GM23338 (cell line): Measurements from ENCODE around the gene FAM53B. TPM values are rescaled to one million over a fixed set of nuclear protein-coding genes. Genes with fewer than 3 reads are reported as not detected.

ENCODE experiments used
- ATAC-seq: fragments of 200-7000 bp; cut with Tn5 transposase; 3 replicates; pipeline ENCODE4 v1.9.1; 2020
- DNase-seq: peaks from one replicate; pipeline ENCODE4 v3.0.0-alpha.2; 2015; ENCODE audit warnings: low spot score
- H2AFZ ChIP-seq: fragments of 200-600 bp; sonication (generic); 2 replicates; pipeline ENCODE4 v1.8.0; 2016; ENCODE audit warnings: antibody characterized with exemption, mild to moderate bottlenecking, moderate library complexity
- H3F3A ChIP-seq: fragments of 200-600 bp; sonication (generic); replicated peaks from 2 replicates; pipeline ENCODE4 v1.8.0; 2017; ENCODE audit warnings: antibody characterized with exemption, mixed run types, low read depth
- H3K27ac ChIP-seq: fragments of 200-600 bp; sonication (generic); 2 replicates; pipeline ENCODE4 v1.6.1; 2016; ENCODE audit warnings: low read depth
- H3K27me3 ChIP-seq: fragments of 200-600 bp; sonication (generic); 2 replicates; pipeline ENCODE4 v1.8.0; 2016; ENCODE audit warnings: mild to moderate bottlenecking, mixed run types, moderate library complexity; ENCODE audit not compliant: insufficient read depth
- H3K36me3 ChIP-seq: fragments of 200-600 bp; sonication (generic); 2 replicates; pipeline ENCODE4 v1.8.0; 2016; ENCODE audit warnings: mild to moderate bottlenecking; ENCODE audit not compliant: insufficient read depth
- H3K4me1 ChIP-seq: fragments of 200-600 bp; sonication (generic); 2 replicates; pipeline ENCODE4 v1.8.0; 2016; ENCODE audit warnings: mild to moderate bottlenecking, moderate library complexity; ENCODE audit not compliant: insufficient read depth
- H3K4me2 ChIP-seq: fragments of 200-600 bp; sonication (generic); 2 replicates; pipeline ENCODE4 v1.7.1; 2017; ENCODE audit warnings: mixed run types
- H3K4me3 ChIP-seq: fragments of 200-600 bp; sonication (generic); 2 replicates; pipeline ENCODE4 v1.6.1; 2016; ENCODE audit warnings: mixed run types
- H3K79me2 ChIP-seq: fragments of 200-600 bp; sonication (generic); replicated peaks from 2 replicates; pipeline ENCODE4 v1.8.0; 2017; ENCODE audit warnings: mild to moderate bottlenecking; ENCODE audit not compliant: insufficient read depth
- H3K9me2 ChIP-seq: fragments of 200-600 bp; sonication (generic); 2 replicates; pipeline ENCODE4 v1.8.0; 2017; ENCODE audit not compliant: insufficient read depth
- H4K20me1 ChIP-seq: fragments of 200-600 bp; sonication (generic); replicated peaks from 2 replicates; pipeline ENCODE4 v1.8.0; 2017; ENCODE audit warnings: mild to moderate bottlenecking; ENCODE audit not compliant: insufficient read depth
- H3K27ac Mint-ChIP-seq: 2 replicates; pipeline ENCODE4 v1.8.0; 2020; ENCODE audit warnings: inconsistent platforms, mild to moderate bottlenecking, moderate library complexity, mixed read lengths
- H3K27me3 Mint-ChIP-seq: 3 replicates; pipeline ENCODE4 v1.8.0; 2022; ENCODE audit warnings: low read depth, mild to moderate bottlenecking, moderate library complexity, mixed read lengths, inconsistent platforms; ENCODE audit not compliant: insufficient read depth, poor library complexity
- H3K36me3 Mint-ChIP-seq: 3 replicates; pipeline ENCODE4 v1.8.0; 2021; ENCODE audit warnings: low read depth, mild to moderate bottlenecking, inconsistent platforms, moderate library complexity, mixed read lengths
- H3K4me1 Mint-ChIP-seq: 3 replicates; pipeline ENCODE4 v1.8.0; 2020; ENCODE audit warnings: mild to moderate bottlenecking, inconsistent platforms, mixed read lengths
- H3K4me3 Mint-ChIP-seq: 3 replicates; pipeline ENCODE4 v1.8.0; 2021; ENCODE audit warnings: moderate library complexity, mild to moderate bottlenecking, inconsistent platforms, mixed read lengths
- H3K9me3 Mint-ChIP-seq: 3 replicates; pipeline ENCODE4 v1.8.0; 2020; ENCODE audit warnings: moderate library complexity, mild to moderate bottlenecking, inconsistent platforms, mixed read lengths
- CREB1 ChIP-seq: fragments of 250-450 bp; sonication (Bioruptor Pico); IDR thresholded peaks from 2 replicates; pipeline ENCODE4 v1.5.0; 2020; ENCODE audit warnings: low read depth, mild to moderate bottlenecking, moderate library complexity
- JUNB ChIP-seq: IDR thresholded peaks from one replicate; pipeline ENCODE4 v1.6.1; 2016; ENCODE audit warnings: antibody characterized with exemption; ENCODE audit not compliant: unreplicated experiment
- NANOG ChIP-seq: IDR thresholded peaks from 2 replicates; pipeline ENCODE4 v1.6.1; 2016; ENCODE audit warnings: antibody characterized with exemption, borderline replicate concordance
- ZNF331 ChIP-seq: fragments of 250-450 bp; sonication (Bioruptor Pico); IDR thresholded peaks from 2 replicates; pipeline ENCODE4 v1.5.0; 2020; ENCODE audit warnings: low read depth, mild to moderate bottlenecking, moderate library complexity
- polyA plus RNA-seq: library from polyadenylated mRNA; unstranded; fragments of >200 nt; fragmentation: Nextera tagmentation; extraction: Ambion mirVana; gene quantifications from 2 replicates; pipeline ENCODE4 v1.2.1, GENCODE V29; 2016
- total RNA-seq: library from RNA; depleted of rRNA; stranded (reverse); fragments of >200 nt; shearing (Covaris generic); gene quantifications from 2 replicates; pipeline ENCODE4 v1.2.3, GENCODE V29; 2014
- TF ChIP-seq, protein P1 (sequence below): IDR thresholded peaks from 2 replicates; pipeline ENCODE4 v1.6.1; 2016; ENCODE audit warnings: antibody characterized with exemption
- TF ChIP-seq, protein P2 (sequence below): IDR thresholded peaks from one replicate; pipeline ENCODE4 v1.6.1; 2018; ENCODE audit warnings: antibody characterized with exemption; ENCODE audit not compliant: unreplicated experiment

The FAM53B gene
- total and polyA plus RNA-seq, 2 experiments from 2014 or later = 3.0 to 20.3 TPM

DNA sequence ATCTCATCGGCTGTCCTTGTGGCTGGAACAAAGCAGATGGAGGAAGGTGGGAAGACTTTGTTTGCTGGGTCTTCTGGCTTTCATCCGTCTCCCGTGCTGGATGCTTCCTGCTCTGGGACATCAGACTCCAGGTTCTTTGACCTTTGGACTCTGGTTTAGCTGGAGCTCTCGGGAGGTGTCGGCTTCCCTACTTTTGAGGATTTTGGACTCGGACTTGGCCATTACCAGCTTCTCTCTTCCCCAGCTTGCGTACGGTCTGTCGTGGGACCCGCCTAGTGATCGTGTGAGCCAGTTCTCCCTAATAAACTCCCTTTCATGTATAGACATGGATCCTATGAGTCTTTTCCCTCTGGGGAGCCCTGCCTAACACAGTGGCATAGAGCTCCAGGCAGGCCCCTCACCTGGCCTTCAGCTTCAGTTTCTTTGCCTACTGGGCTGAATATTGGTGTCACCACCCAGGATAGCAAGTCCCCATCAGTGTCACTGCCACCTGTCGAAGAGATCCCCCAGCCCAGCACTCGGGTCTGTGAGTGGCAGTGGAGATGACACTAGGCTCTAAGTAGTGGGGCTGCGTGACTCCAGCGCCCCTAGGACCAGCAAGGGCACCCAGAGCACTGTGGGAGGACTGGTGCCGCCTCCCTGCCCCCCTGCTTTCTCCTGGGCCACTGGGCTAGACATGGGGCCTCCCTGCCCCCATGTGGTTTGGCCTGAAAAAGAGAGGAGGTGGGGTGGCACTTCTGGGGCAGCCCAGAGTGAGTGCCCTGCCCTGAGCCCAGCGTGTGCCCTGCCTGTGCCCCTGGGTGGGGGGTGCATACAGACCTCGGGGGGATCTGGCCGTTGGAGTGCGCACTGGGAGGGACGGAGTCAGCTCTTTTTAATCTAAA lies 147.0 kb downstream of the FAM53B start:
- no peaks in the 10 kb centered on the region for H3K79me2 ChIP-seq

DNA sequence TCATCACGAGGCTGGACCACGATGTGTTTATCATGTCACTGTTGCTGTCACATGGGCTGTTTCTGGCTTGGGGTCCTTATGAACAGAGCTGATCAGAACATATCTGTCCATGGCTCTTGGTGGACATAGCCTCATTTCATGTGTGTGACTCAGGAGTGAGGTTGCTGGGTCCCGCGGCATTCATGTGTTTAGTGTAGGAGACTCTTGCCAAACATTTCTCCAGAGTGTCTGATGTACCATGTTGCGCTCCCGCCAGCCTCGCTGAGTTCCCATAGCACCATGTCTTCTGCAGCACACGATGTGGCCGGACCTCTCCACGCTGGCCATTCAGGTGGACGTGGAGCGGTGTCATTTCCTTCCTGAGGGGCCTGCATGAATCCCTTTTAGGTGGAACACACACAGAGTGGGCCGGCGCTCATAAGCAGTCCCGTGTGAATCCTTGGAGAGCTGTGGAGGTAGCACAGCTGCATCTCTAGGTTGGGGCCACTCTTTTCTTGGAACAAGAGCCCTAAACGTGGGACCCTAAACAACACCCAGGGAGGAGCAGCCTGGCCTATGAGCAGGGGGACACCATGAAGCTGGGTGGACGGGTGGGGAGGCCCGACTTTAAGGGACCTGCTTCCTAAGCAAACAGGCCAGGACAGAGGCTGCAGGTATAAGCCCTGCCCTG lies 147.9 kb downstream of the FAM53B start:
- Histone ChIP-seq H3K27me3 (no peaks in the 10 kb centered on the region), H3K4me1 (no peaks in the 10 kb centered on the region), H3F3A (no peaks in the 10 kb centered on the region), H3K4me2 (no peak overlapping the region), H3K9me2 (no peaks in the 10 kb centered on the region), H3K27ac (no peak overlapping the region), H3K4me3 (no peak overlapping the region), H3K79me2 (no peaks in the 10 kb centered on the region), H2AFZ (no peak overlapping the region), H4K20me1 (no peaks in the 10 kb centered on the region; the same call in 1 of the 2 replicates), H3K36me3 (no peaks in the 10 kb centered on the region)
- Mint-ChIP-seq H3K4me1 (no peaks in the 10 kb centered on the region), H3K27ac (no peak overlapping the region), H3K9me3 (no peaks in the 10 kb centered on the region; the same call in 2 of the 3 replicates), H3K27me3 (peaks cover 7% of the 10 kb centered on the region), H3K4me3 (no peak overlapping the region), H3K36me3 (no peaks in the 10 kb centered on the region; the same call in 2 of the 3 replicates)
- TF ChIP-seq JUNB (no peak), NANOG (no peak)
- DNase-seq (no peak), ATAC-seq (no peak)

More for the DNA sequence above, 147.0 kb downstream of the FAM53B start:
- Histone ChIP-seq H3K9me2 (no peaks in the 10 kb centered on the region), H2AFZ (no peak overlapping the region), H4K20me1 (no peaks in the 10 kb centered on the region; the same call in 1 of the 2 replicates), H3K4me3 (no peak overlapping the region), H3K27me3 (no peaks in the 10 kb centered on the region), H3K4me1 (no peaks in the 10 kb centered on the region), H3K36me3 (no peaks in the 10 kb centered on the region), H3F3A (no peaks in the 10 kb centered on the region), H3K4me2 (no peak overlapping the region), H3K27ac (no peak overlapping the region)
- H3K27me3 Mint-ChIP-seq = peaks cover 9% of the 10 kb centered on the region
- no peak overlapping the region for H3K27ac Mint-ChIP-seq
- TF ChIP-seq, protein P1, sequence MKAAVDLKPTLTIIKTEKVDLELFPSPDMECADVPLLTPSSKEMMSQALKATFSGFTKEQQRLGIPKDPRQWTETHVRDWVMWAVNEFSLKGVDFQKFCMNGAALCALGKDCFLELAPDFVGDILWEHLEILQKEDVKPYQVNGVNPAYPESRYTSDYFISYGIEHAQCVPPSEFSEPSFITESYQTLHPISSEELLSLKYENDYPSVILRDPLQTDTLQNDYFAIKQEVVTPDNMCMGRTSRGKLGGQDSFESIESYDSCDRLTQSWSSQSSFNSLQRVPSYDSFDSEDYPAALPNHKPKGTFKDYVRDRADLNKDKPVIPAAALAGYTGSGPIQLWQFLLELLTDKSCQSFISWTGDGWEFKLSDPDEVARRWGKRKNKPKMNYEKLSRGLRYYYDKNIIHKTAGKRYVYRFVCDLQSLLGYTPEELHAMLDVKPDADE = no peak
- H3K4me1 Mint-ChIP-seq = no peaks in the 10 kb centered on the region
- no peaks in the 10 kb centered on the region for H3K36me3 Mint-ChIP-seq
- ATAC-seq = no peak
- H3K4me3 Mint-ChIP-seq = no peak overlapping the region
- no peak for DNase-seq
- no peaks in the 10 kb centered on the region for H3K9me3 Mint-ChIP-seq

DNA sequence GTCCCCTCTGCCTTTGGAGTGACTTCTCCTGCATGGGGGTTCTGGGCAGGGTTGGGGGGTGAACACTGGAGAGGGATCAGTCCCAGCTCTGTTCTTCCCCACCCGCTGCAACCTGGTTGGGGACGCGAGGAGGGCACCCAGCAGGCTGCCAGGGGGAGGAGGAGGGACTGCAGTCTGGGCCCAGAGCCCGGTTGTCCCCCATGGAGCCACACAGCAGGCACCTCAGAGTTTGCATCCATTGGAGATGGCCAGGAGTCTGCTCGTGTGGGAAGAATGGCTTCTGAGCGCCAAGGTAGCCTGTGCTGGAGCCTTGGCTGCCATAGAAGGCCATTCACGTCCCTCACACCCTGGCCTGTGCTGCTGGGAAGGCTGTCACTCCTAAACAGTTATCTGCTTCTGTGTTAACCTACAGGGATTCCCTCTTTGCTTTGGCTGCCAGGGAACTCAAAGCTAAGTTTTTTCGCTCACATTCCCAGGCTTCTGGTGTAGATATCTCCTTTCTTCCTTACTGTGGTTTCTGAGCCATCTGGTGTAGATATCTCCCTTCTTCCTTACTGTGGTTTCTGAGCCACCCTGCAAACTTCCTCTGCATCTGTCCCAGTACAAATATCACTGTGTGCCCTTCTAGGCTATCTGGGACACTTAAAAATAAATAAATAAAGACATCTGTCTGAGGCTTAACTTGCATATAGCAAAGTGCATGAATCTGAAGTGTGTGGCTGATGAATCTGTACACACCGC lies 148.9 kb downstream of the FAM53B start:
- Histone ChIP-seq H3F3A (no peaks in the 10 kb centered on the region), H3K27me3 (no peaks in the 10 kb centered on the region), H3K4me1 (no peaks in the 10 kb centered on the region), H3K4me2 (no peak overlapping the region), H3K4me3 (no peak overlapping the region), H4K20me1 (no peaks in the 10 kb centered on the region), H3K9me2 (no peaks in the 10 kb centered on the region), H3K27ac (no peak overlapping the region), H3K36me3 (no peaks in the 10 kb centered on the region), H3K79me2 (no peaks in the 10 kb centered on the region), H2AFZ (no peak overlapping the region)
- Mint-ChIP-seq H3K4me3 (no peak overlapping the region), H3K27ac (no peak overlapping the region), H3K4me1 (no peaks in the 10 kb centered on the region), H3K36me3 (no peaks in the 10 kb centered on the region; the same call in 2 of the 3 replicates), H3K27me3 (peaks cover 7% of the 10 kb centered on the region), H3K9me3 (no peaks in the 10 kb centered on the region; the same call in 2 of the 3 replicates)
- no peak for ATAC-seq
- DNase-seq = no peak
- TF ChIP-seq ZNF331 (CRISPR knock-in tag) (no peak), CREB1 (no peak)
- TF ChIP-seq, protein P2, sequence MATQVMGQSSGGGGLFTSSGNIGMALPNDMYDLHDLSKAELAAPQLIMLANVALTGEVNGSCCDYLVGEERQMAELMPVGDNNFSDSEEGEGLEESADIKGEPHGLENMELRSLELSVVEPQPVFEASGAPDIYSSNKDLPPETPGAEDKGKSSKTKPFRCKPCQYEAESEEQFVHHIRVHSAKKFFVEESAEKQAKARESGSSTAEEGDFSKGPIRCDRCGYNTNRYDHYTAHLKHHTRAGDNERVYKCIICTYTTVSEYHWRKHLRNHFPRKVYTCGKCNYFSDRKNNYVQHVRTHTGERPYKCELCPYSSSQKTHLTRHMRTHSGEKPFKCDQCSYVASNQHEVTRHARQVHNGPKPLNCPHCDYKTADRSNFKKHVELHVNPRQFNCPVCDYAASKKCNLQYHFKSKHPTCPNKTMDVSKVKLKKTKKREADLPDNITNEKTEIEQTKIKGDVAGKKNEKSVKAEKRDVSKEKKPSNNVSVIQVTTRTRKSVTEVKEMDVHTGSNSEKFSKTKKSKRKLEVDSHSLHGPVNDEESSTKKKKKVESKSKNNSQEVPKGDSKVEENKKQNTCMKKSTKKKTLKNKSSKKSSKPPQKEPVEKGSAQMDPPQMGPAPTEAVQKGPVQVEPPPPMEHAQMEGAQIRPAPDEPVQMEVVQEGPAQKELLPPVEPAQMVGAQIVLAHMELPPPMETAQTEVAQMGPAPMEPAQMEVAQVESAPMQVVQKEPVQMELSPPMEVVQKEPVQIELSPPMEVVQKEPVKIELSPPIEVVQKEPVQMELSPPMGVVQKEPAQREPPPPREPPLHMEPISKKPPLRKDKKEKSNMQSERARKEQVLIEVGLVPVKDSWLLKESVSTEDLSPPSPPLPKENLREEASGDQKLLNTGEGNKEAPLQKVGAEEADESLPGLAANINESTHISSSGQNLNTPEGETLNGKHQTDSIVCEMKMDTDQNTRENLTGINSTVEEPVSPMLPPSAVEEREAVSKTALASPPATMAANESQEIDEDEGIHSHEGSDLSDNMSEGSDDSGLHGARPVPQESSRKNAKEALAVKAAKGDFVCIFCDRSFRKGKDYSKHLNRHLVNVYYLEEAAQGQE = no peak
